ENCODE data around the gene TBC1D9. TPM values are rescaled to one million over a fixed set of nuclear protein-coding genes. Genes with fewer than 3 reads are reported as not detected.
A peak's percentile ranks its signal among the peaks of the same experiment; 100 is the strongest.

The TBC1D9 gene
- total RNA-seq, 2 donors from 2014 or later: 0.05 to 0.33 TPM

GRCh38 chr4:140744421-140744820, 11.8 kb downstream of the TBC1D9 start:
- peaks cover 4% of the 10 kb centered on the region for H3K36me3 Mint-ChIP-seq
- peaks cover 0 to 4% of the 10 kb centered on the region in 2 donors for H3K4me1 Mint-ChIP-seq (ENCODE audit: low read depth in 2 of 2)
- ATAC-seq (no peak), DNase-seq (ENCODE audit: low spot score) (no peak)
- no peak overlapping the region for H3K4me3 Mint-ChIP-seq
- H3K27ac Mint-ChIP-seq: no peak overlapping the region
- H3K9me3 Mint-ChIP-seq: peaks cover 3% of the 10 kb centered on the region
- peaks cover 34% of the 10 kb centered on the region in 2 donors for H3K27me3 Mint-ChIP-seq

- peaks cover 31 to 35% of the 10 kb centered on the region in 2 donors for H3K27me3 Mint-ChIP-seq
- DNase-seq (ENCODE audit: low spot score) (no peak), ATAC-seq (no peak)
- H3K36me3 Mint-ChIP-seq: peaks cover 1% of the 10 kb centered on the region
- peaks cover 3% of the 10 kb centered on the region for H3K9me3 Mint-ChIP-seq
- peaks cover 0 to 4% of the 10 kb centered on the region in 2 donors for H3K4me1 Mint-ChIP-seq (ENCODE audit: low read depth in 2 of 2)
- no peak overlapping the region for H3K27ac Mint-ChIP-seq
- H3K4me3 Mint-ChIP-seq: no peak overlapping the region
These were observed 12.8 kb downstream of the TBC1D9 start for GRCh38 chr4:140743194-140743931.

- H3K36me3 Mint-ChIP-seq: no peaks in the 10 kb centered on the region
- ATAC-seq (no peak), DNase-seq (ENCODE audit: low spot score) (no peak)
- peaks cover 32% of the 10 kb centered on the region in 2 donors for H3K27me3 Mint-ChIP-seq
- H3K4me1 Mint-ChIP-seq (ENCODE audit: low read depth in 2 of 2): peaks cover 0 to 4% of the 10 kb centered on the region in 2 donors
- H3K4me3 Mint-ChIP-seq: no peak overlapping the region
- no peaks in the 10 kb centered on the region for H3K9me3 Mint-ChIP-seq
- H3K27ac Mint-ChIP-seq: no peak overlapping the region
These were observed 13.4 kb downstream of the TBC1D9 start for GRCh38 chr4:140742838-140743193.

- Mint-ChIP-seq H3K36me3 (no peaks in the 10 kb centered on the region), H3K9me3 (no peaks in the 10 kb centered on the region), H3K4me3 (no peak overlapping the region), H3K27me3 (peaks cover 32 to 41% of the 10 kb centered on the region in 2 donors), H3K4me1 (ENCODE audit: low read depth in 2 of 2) (peaks cover 0 to 4% of the 10 kb centered on the region in 2 donors), H3K27ac (no peak overlapping the region)
- ATAC-seq (no peak), DNase-seq (ENCODE audit: low spot score) (no peak)
These were observed 15.1 kb downstream of the TBC1D9 start for GRCh38 chr4:140740906-140741670.

- DNase-seq (ENCODE audit: low spot score): no peak
- H3K4me1 Mint-ChIP-seq (ENCODE audit: low read depth in 2 of 2): peaks cover 0 to 4% of the 10 kb centered on the region in 2 donors
- peaks cover 37 to 46% of the 10 kb centered on the region in 2 donors for H3K27me3 Mint-ChIP-seq
- no peak for ATAC-seq
- no peak overlapping the region for H3K4me3 Mint-ChIP-seq
- no peaks in the 10 kb centered on the region for H3K9me3 Mint-ChIP-seq
- no peak overlapping the region for H3K27ac Mint-ChIP-seq
- no peaks in the 10 kb centered on the region for H3K36me3 Mint-ChIP-seq
These were observed 15.8 kb downstream of the TBC1D9 start for GRCh38 chr4:140740422-140740821.

GRCh38 chr4:140739971-140740370, 16.2 kb downstream of the TBC1D9 start:
- no peak overlapping the region for H3K27ac Mint-ChIP-seq
- peaks cover 0 to 4% of the 10 kb centered on the region in 2 donors for H3K4me1 Mint-ChIP-seq (ENCODE audit: low read depth in 2 of 2)
- no peaks in the 10 kb centered on the region for H3K36me3 Mint-ChIP-seq
- ATAC-seq: no peak
- no peaks in the 10 kb centered on the region for H3K9me3 Mint-ChIP-seq
- H3K27me3 Mint-ChIP-seq: peaks cover 35 to 44% of the 10 kb centered on the region in 2 donors
- no peak for DNase-seq (ENCODE audit: low spot score)
- no peak overlapping the region for H3K4me3 Mint-ChIP-seq

- DNase-seq (ENCODE audit: low spot score) (no peak), ATAC-seq (no peak)
- Mint-ChIP-seq H3K4me1 (ENCODE audit: low read depth in 2 of 2) (peaks cover 0 to 4% of the 10 kb centered on the region in 2 donors), H3K27ac (no peak overlapping the region), H3K36me3 (no peaks in the 10 kb centered on the region), H3K9me3 (no peaks in the 10 kb centered on the region), H3K27me3 (peaks cover 31 to 48% of the 10 kb centered on the region in 2 donors), H3K4me3 (no peak overlapping the region)
These were observed 18.0 kb downstream of the TBC1D9 start for GRCh38 chr4:140738139-140738538.

GRCh38 chr4:140736669-140737343, 19.4 kb downstream of the TBC1D9 start:
- DNase-seq (ENCODE audit: low spot score) (no peak), ATAC-seq (peak in 1 of 2 donors; percentile 24)
- no peaks in the 10 kb centered on the region for H3K4me1 Mint-ChIP-seq (ENCODE audit: low read depth in 2 of 2)
- peaks cover 23 to 39% of the 10 kb centered on the region in 2 donors for H3K27me3 Mint-ChIP-seq
- no peaks in the 10 kb centered on the region for H3K9me3 Mint-ChIP-seq
- no peaks in the 10 kb centered on the region for H3K36me3 Mint-ChIP-seq
- no peak overlapping the region for H3K27ac Mint-ChIP-seq
- H3K4me3 Mint-ChIP-seq: no peak overlapping the region

- Mint-ChIP-seq H3K9me3 (no peaks in the 10 kb centered on the region), H3K4me3 (no peak overlapping the region), H3K4me1 (ENCODE audit: low read depth in 2 of 2) (no peaks in the 10 kb centered on the region), H3K27me3 (peaks cover 21 to 39% of the 10 kb centered on the region in 2 donors), H3K36me3 (no peaks in the 10 kb centered on the region), H3K27ac (no peak overlapping the region)
- DNase-seq (ENCODE audit: low spot score): no peak
- no peak for ATAC-seq
These were observed 20.3 kb downstream of the TBC1D9 start for GRCh38 chr4:140735779-140736391.

GRCh38 chr4:140735317-140735716, 20.9 kb downstream of the TBC1D9 start:
- Mint-ChIP-seq H3K36me3 (no peaks in the 10 kb centered on the region), H3K4me1 (ENCODE audit: low read depth in 2 of 2) (no peaks in the 10 kb centered on the region), H3K4me3 (no peak overlapping the region), H3K9me3 (no peaks in the 10 kb centered on the region), H3K27me3 (peaks cover 18 to 34% of the 10 kb centered on the region in 2 donors), H3K27ac (no peak overlapping the region)
- DNase-seq (ENCODE audit: low spot score) (no peak), ATAC-seq (no peak)

- Mint-ChIP-seq H3K9me3 (peaks cover 3% of the 10 kb centered on the region), H3K27me3 (peaks cover 13 to 26% of the 10 kb centered on the region in 2 donors), H3K4me3 (no peak overlapping the region), H3K27ac (no peak overlapping the region), H3K4me1 (ENCODE audit: low read depth in 2 of 2) (no peaks in the 10 kb centered on the region), H3K36me3 (no peaks in the 10 kb centered on the region)
- no peak for ATAC-seq
- DNase-seq (ENCODE audit: low spot score): no peak
These were observed 23.4 kb downstream of the TBC1D9 start for GRCh38 chr4:140732780-140733179.

- no peak overlapping the region for H3K27ac Mint-ChIP-seq
- H3K4me1 Mint-ChIP-seq (ENCODE audit: low read depth in 2 of 2): no peaks in the 10 kb centered on the region
- DNase-seq (ENCODE audit: low spot score): no peak
- no peak for ATAC-seq
- peaks cover 7 to 11% of the 10 kb centered on the region in 2 donors for H3K27me3 Mint-ChIP-seq
- no peaks in the 10 kb centered on the region for H3K36me3 Mint-ChIP-seq
- no peak overlapping the region for H3K4me3 Mint-ChIP-seq
- peaks cover 3% of the 10 kb centered on the region for H3K9me3 Mint-ChIP-seq
These were observed 26.7 kb downstream of the TBC1D9 start for GRCh38 chr4:140729344-140730049.

Data from natural killer cell treated with Interleukin-12 subunit alpha and Interleukin-12 subunit beta and Interleukin-15 and Interleukin-18, amount 100 ng/mL, for 72 hours (primary cell).